Muscle layer of duodenum (tissue), 2 donors: ENCODE results near the gene ZNF23.
"Not testable (repeated sequence)": the region's sequence is repeated elsewhere in the genome, so short reads cannot be mapped to it uniquely, and the experiment has no call there.

ENCODE experiments used
- H3K27ac ChIP-seq: one replicate; pipeline ENCODE4 v1.7.0; 2013; ENCODE audit warnings: mild to moderate bottlenecking, low read length
- H3K27me3 ChIP-seq: one replicate; pipeline ENCODE4 v1.7.0; 2013; ENCODE audit warnings: low read depth, mild to moderate bottlenecking, control low read depth, low read length
- H3K36me3 ChIP-seq, 2 donors: one replicate each; pipeline ENCODE4 v1.7.0; 2013; ENCODE audit warnings: low read length in 2 of 2, control low read depth in 1 of 2, mild to moderate bottlenecking in 1 of 2; ENCODE audit not compliant: insufficient read depth in 2 of 2, control insufficient read depth in 1 of 2
- H3K4me1 ChIP-seq, 2 donors: one replicate each; pipeline ENCODE4 v1.7.0; 2013; ENCODE audit warnings: low read length in 2 of 2, mild to moderate bottlenecking in 2 of 2, control low read depth in 1 of 2, moderate library complexity in 1 of 2; ENCODE audit not compliant: insufficient read depth in 2 of 2, control insufficient read depth in 1 of 2
- H3K4me3 ChIP-seq, 2 donors: one replicate each; pipeline ENCODE4 v1.7.0; 2013; ENCODE audit warnings: low read length in 2 of 2, low read depth in 1 of 2, mild to moderate bottlenecking in 1 of 2
- H3K9me3 ChIP-seq, 2 donors: one replicate each; pipeline ENCODE4 v1.7.0; 2013; ENCODE audit warnings: low read length in 2 of 2, control low read depth in 1 of 2, mild to moderate bottlenecking in 1 of 2; ENCODE audit not compliant: control insufficient read depth in 1 of 2
- donor health status: healthy.

ZNF23 gene

GRCh38 chr16:71461686-71462648 lies at the start of gene ZNF23:
ZNF23 (minus strand) TSS chr16:71462247; CDS start chr16:71456796, 5,451 bp downstream.
- Histone ChIP-seq H3K9me3 (no peaks in the 10 kb centered on the region), H3K27ac (peak within 1 kb of the TSS; percentile 78), H3K4me3 (peak within 1 kb of the TSS; percentile 95 to 99), H3K27me3 (no peaks in the 10 kb centered on the region), H3K36me3 (no peaks in the 10 kb centered on the region), H3K4me1 (peaks cover 0 to 19% of the 10 kb centered on the region in 2 donors)

DNA sequence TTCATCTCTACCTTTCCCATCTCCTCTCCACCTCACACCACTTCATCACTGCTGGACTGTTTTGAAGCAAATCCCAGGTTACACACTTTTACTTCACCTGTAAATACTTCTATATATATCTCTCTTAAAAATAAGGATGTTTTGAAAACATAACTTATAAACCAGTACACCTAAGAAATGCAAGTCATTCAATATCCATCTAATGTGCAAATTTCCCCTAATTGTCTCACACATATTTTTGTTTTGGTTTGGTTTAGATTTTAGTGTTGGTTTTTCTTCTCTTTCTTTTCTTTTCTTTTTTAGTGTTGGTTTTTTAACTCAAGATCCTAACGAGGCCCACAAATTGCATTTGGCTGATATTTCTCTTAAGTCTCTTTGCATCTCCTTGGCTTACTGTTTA lies 45.0 kb upstream of the ZNF23 start:
- Histone ChIP-seq H3K4me1 (no peaks in the 10 kb centered on the region), H3K27me3 (no peaks in the 10 kb centered on the region), H3K36me3 (no peaks in the 10 kb centered on the region), H3K27ac (no peak overlapping the region), H3K4me3 (no peak overlapping the region), H3K9me3 (no peaks in the 10 kb centered on the region)

- no peaks in the 10 kb centered on the region for H3K27me3 ChIP-seq
- H3K9me3 ChIP-seq: no peaks in the 10 kb centered on the region
- no peaks in the 10 kb centered on the region for H3K4me1 ChIP-seq
- no peaks in the 10 kb centered on the region for H3K36me3 ChIP-seq
- no peak overlapping the region for H3K4me3 ChIP-seq
- H3K27ac ChIP-seq: no peak overlapping the region
Observed at GRCh38 chr16:71504901-71505300, 42.9 kb upstream of the ZNF23 start.

DNA sequence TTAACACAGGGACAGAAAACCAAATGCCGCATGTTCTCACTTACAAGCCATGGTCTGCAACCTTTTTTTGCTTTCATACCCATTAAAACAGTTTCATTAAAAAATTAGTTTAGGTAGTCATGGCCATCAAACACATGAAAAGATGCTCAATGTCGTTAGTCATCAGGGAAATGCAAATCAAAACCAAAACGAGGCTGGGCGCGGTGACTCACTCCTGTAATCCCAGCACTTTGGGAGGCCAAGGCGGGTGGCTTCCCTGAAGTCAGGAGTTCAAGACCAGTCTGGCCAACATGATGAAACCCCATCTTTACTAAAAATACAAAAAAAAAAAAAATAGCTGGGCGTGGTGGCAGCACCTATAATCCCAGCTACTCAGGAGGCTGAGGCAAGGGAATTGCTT lies 42.0 kb upstream of the ZNF23 start:
- H3K9me3 ChIP-seq, H3K4me3 ChIP-seq, H3K27ac ChIP-seq, H3K36me3 ChIP-seq, H3K27me3 ChIP-seq, H3K4me1 ChIP-seq: not testable (repeated sequence)

- Histone ChIP-seq H3K27ac (no peak overlapping the region), H3K36me3 (no peaks in the 10 kb centered on the region), H3K27me3 (no peaks in the 10 kb centered on the region), H3K9me3 (no peaks in the 10 kb centered on the region), H3K4me3 (no peak overlapping the region), H3K4me1 (no peaks in the 10 kb centered on the region)
Observed at GRCh38 chr16:71501547-71501946, 39.5 kb upstream of the ZNF23 start.

DNA sequence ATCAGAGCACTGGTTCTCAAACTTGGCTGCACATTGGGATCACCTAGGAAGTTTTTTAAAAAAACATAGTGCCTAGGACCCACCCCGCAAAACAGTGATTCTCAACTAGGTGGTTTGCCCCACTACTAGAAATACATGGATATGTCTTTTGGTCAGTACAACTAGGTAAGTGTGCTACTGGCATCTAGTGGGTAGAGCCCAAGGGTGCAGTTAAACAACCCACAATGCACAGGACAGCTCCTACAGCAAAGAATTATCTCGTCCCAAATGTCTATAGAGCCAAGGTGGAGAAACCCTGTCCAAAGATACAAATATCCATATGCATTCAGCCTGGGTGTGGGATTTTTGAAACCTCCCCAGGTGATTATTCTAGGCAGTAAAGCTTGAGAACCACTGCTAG lies 38.9 kb upstream of the ZNF23 start:
- no peaks in the 10 kb centered on the region for H3K36me3 ChIP-seq
- H3K4me1 ChIP-seq: no peaks in the 10 kb centered on the region
- H3K4me3 ChIP-seq: no peak overlapping the region
- no peak overlapping the region for H3K27ac ChIP-seq
- no peaks in the 10 kb centered on the region for H3K9me3 ChIP-seq
- H3K27me3 ChIP-seq: no peaks in the 10 kb centered on the region

- H3K27ac ChIP-seq: no peak overlapping the region
- H3K9me3 ChIP-seq: no peaks in the 10 kb centered on the region
- H3K36me3 ChIP-seq: no peaks in the 10 kb centered on the region
- H3K27me3 ChIP-seq: no peaks in the 10 kb centered on the region
- H3K4me1 ChIP-seq: no peaks in the 10 kb centered on the region
- H3K4me3 ChIP-seq: no peak overlapping the region
Observed at GRCh38 chr16:71499775-71500364, 37.8 kb upstream of the ZNF23 start.

DNA sequence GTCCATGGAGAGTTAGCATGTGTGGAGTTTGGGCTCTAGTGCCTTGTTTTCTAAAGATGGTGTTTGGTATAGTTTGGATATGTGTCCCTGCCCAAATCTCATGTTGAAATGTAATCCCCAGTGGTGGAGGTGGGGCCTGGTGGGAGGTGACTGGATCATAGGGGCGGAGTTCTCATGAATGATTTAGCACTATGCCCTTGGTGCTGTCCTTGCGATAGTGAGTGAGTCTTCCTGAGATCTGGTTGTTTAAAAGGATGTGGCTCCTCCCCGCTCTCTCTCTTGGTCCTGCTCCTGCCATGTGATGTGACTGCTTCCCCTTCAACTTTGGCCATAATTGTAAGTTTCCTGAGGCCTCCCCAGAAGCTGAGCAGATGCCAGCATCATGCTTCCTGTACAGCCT lies 36.0 kb upstream of the ZNF23 start:
- no peak overlapping the region for H3K4me3 ChIP-seq
- no peak overlapping the region for H3K27ac ChIP-seq
- H3K27me3 ChIP-seq: no peaks in the 10 kb centered on the region
- no peaks in the 10 kb centered on the region for H3K36me3 ChIP-seq
- H3K4me1 ChIP-seq: no peaks in the 10 kb centered on the region
- H3K9me3 ChIP-seq: no peaks in the 10 kb centered on the region

DNA sequence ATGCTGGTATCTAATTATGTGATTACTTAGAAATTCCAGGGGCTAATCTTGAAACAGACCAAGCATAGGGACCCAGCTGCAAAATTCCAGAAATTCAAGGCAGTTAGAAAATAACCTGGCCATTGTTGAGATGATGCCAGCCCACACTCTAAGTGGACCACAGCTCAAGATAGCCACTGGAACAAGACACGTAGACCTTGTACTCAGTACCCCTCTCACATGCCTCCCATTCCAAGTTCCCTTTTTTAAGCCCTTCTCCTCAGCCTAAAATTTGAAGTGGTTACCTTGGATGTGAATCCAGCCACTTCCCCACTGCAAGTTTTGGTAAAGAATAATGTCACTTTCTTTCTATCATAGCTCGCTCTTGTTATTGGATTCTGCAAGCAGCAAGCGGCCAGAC lies 31.2 kb upstream of the ZNF23 start:
- Histone ChIP-seq H3K4me3 (no peak overlapping the region), H3K9me3 (no peaks in the 10 kb centered on the region), H3K4me1 (no peaks in the 10 kb centered on the region), H3K27ac (no peak overlapping the region), H3K27me3 (no peaks in the 10 kb centered on the region), H3K36me3 (no peaks in the 10 kb centered on the region)

- Histone ChIP-seq H3K27ac (no peak overlapping the region), H3K9me3 (no peaks in the 10 kb centered on the region), H3K4me3 (no peak overlapping the region), H3K4me1 (no peaks in the 10 kb centered on the region), H3K36me3 (no peaks in the 10 kb centered on the region), H3K27me3 (no peaks in the 10 kb centered on the region)
Observed at GRCh38 chr16:71492786-71493185, 30.7 kb upstream of the ZNF23 start.

DNA sequence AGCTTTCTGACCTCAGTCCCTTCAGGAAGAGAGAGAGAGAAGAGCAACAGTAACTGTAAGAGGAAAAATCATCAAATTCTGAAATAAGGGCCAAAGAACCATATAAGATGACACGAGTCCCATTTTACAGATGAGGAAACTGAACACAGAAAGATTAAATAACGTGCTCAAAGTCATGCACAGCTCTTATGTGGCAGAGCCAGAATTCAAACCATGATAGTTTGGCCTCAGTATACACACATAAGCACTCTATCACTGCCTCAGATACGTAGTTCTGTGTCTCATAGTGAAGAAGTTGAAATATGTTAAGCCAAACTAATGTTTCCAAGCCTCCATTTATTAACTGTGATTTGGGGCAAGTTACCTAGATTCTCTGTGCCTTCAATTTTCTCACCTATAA lies 29.0 kb upstream of the ZNF23 start:
- no peaks in the 10 kb centered on the region for H3K9me3 ChIP-seq
- no peaks in the 10 kb centered on the region for H3K27me3 ChIP-seq
- no peak overlapping the region for H3K27ac ChIP-seq
- H3K36me3 ChIP-seq: no peaks in the 10 kb centered on the region
- H3K4me3 ChIP-seq: no peak overlapping the region
- no peaks in the 10 kb centered on the region for H3K4me1 ChIP-seq
